ENCODE measurements around the gene SLC7A10. TPM values are rescaled to one million over a fixed set of nuclear protein-coding genes. Genes with fewer than 3 reads are reported as not detected.

The SLC7A10 gene
- total RNA-seq, 6 experiments from 2014 or later: not detected

- Mint-ChIP-seq H3K27me3 (ENCODE audit: insufficient read depth) (peaks cover 7% of the 10 kb centered on the region), H3K9me3 (no peaks in the 10 kb centered on the region), H3K27ac (no peak overlapping the region), H3K36me3 (ENCODE audit: low read depth) (no peaks in the 10 kb centered on the region), H3K4me1 (ENCODE audit: low read depth) (no peaks in the 10 kb centered on the region), H3K4me3 (no peak overlapping the region)
- DNase-seq: no peak
- TF ChIP-seq CTCF (IDR thresholded peaks at IDR 0.05): no peak
Observed at GRCh38 chr19:33208371-33208895, 17.2 kb downstream of the SLC7A10 start.

- no peak for TF ChIP-seq CTCF (IDR thresholded peaks at IDR 0.05)
- Mint-ChIP-seq H3K27me3 (ENCODE audit: insufficient read depth) (peaks cover 7% of the 10 kb centered on the region), H3K4me1 (ENCODE audit: low read depth) (no peaks in the 10 kb centered on the region), H3K36me3 (ENCODE audit: low read depth) (no peaks in the 10 kb centered on the region), H3K9me3 (no peaks in the 10 kb centered on the region), H3K4me3 (no peak overlapping the region), H3K27ac (no peak overlapping the region)
- DNase-seq: no peak
Observed at GRCh38 chr19:33207903-33208302, 17.7 kb downstream of the SLC7A10 start.

GRCh38 chr19:33207040-33207620, 18.5 kb downstream of the SLC7A10 start:
- Mint-ChIP-seq H3K27ac (no peak overlapping the region), H3K27me3 (ENCODE audit: insufficient read depth) (peaks cover 7% of the 10 kb centered on the region), H3K36me3 (ENCODE audit: low read depth) (no peaks in the 10 kb centered on the region), H3K4me3 (no peak overlapping the region), H3K9me3 (no peaks in the 10 kb centered on the region), H3K4me1 (ENCODE audit: low read depth) (no peaks in the 10 kb centered on the region)
- no peak for DNase-seq
- TF ChIP-seq CTCF (IDR thresholded peaks at IDR 0.05): no peak

GRCh38 chr19:33206261-33207039, 19.2 kb downstream of the SLC7A10 start:
- H3K4me3 Mint-ChIP-seq: no peak overlapping the region
- no peak for TF ChIP-seq CTCF (IDR thresholded peaks at IDR 0.05)
- no peaks in the 10 kb centered on the region for H3K9me3 Mint-ChIP-seq
- H3K4me1 Mint-ChIP-seq (ENCODE audit: low read depth): no peaks in the 10 kb centered on the region
- H3K36me3 Mint-ChIP-seq (ENCODE audit: low read depth): no peaks in the 10 kb centered on the region
- H3K27ac Mint-ChIP-seq: no peak overlapping the region
- DNase-seq: no peak
- peaks cover 4% of the 10 kb centered on the region; the same call in 1 of the 2 replicates for H3K27me3 Mint-ChIP-seq (ENCODE audit: insufficient read depth)

- Mint-ChIP-seq H3K36me3 (ENCODE audit: low read depth) (no peaks in the 10 kb centered on the region), H3K4me3 (no peak overlapping the region), H3K9me3 (no peaks in the 10 kb centered on the region), H3K4me1 (ENCODE audit: low read depth) (no peaks in the 10 kb centered on the region), H3K27ac (no peak overlapping the region), H3K27me3 (ENCODE audit: insufficient read depth) (peaks cover 6% of the 10 kb centered on the region; the same call in 1 of the 2 replicates)
- no peak for TF ChIP-seq CTCF (IDR thresholded peaks at IDR 0.05)
- no peak for DNase-seq
Observed at GRCh38 chr19:33205531-33206260, 20.0 kb downstream of the SLC7A10 start.
